HG02973 (cell line): ENCODE data around the gene KLHDC4.
"Not testable (repeated sequence)": the region's sequence is repeated elsewhere in the genome, so short reads cannot be mapped to it uniquely, and the experiment has no call there.

Experiments used
- ATAC-seq: cut with Tn5 transposase; IDR thresholded peaks from one replicate; pipeline ENCODE4 v1.9.1; 2021; ENCODE audit warnings: moderate library complexity; ENCODE audit not compliant: unreplicated experiment

KLHDC4 gene

GRCh38 chr16:87788730-87789436 lies 23.1 kb upstream of the KLHDC4 start:
- ATAC-seq = not testable (repeated sequence)

- not testable (repeated sequence) for ATAC-seq
These were observed 21.8 kb upstream of the KLHDC4 start for GRCh38 chr16:87787451-87788091.

DNA sequence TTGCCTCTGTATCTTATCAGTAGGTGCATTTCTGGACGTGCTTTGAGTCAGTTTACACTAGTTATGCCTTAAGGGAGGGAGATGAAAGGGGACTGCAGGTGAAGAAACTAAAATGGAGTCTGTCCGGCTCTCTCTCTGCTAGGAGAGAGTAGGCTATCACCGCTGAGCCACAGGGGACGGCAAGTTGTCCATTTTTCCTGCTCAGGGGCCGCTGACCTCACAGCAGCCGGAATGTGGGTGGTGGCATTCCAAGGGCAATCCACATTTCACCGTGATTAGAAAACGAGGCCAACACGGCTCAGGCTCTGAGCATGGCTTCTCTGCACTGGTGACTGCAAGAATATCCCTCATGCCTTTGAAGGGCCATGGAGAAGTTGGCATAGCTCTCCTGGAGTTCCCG lies 19.0 kb upstream of the KLHDC4 start:
- ATAC-seq = no peak

- no peak for ATAC-seq
These were observed 16.2 kb upstream of the KLHDC4 start for GRCh38 chr16:87782033-87782432.

DNA sequence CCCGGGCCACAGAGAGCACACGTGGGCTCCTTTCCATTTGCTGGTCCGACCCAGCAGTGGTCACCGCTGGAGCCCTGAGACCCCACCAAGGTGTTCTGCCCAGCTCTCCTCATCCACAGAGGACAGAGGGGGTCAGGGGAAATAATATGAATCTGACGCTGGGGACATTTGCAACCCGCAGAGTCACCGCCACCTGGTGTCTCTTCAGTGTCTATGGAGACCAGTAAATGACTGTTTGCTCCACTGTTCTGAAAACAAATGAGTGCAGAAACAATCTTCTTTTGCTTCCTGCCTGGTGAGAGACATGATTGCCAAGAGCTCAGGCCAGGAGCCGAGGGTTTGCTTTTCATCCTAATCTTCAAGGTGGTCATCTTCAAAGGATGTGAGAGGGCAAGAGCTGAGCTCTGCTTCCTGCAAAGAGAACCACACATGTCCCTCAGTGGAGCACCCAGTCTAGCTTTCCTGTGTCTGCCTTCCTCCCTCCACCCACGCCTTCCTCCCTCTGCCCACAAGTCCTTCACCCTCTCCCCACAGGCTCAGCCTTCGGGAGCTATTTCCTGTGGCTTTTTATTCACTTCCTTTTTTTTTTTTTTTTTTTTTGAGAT lies 14.7 kb upstream of the KLHDC4 start:
- ATAC-seq = no peak

DNA sequence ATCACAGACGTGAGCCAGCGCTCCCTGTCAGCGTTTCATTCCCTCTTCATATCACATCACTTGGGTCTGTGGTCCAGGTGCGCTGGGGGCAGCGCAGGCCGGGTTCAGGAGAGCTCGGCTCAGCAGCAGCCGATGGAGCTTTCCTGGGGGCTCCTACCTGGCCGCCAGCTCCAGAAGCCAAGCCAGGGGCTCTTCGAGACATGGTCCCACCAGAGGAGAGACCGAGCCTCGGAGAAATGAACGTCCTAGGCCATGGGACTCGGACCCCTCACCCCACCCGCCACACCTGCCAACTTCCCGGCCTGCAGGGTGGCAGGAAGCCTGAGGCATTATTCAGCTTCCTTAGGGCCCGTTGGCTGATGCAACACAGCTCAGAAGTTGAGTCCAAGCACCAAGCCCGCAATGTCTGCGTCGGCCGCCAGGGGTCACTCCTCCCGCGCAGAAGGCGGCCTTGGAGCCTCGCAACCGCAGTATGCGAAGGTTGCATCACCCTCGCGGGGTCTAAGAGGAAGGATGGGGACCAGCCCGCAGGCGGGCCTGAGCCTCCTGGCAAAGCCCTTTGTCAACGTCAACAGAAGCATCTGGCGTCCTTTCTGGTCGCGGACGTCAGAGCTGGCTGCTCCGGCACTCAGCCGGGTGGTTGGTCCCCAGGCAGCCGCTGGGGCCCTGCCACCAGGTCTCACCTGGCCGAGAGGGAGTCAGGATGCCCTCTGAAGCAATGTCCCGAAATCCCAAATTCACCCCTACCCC lies 13.2 kb upstream of the KLHDC4 start:
- peak; percentile 42 for ATAC-seq

GRCh38 chr16:87778476-87778829 lies 12.7 kb upstream of the KLHDC4 start:
- no peak for ATAC-seq

- not testable (repeated sequence) for ATAC-seq
These were observed 8.1 kb upstream of the KLHDC4 start for GRCh38 chr16:87773836-87774235.

DNA sequence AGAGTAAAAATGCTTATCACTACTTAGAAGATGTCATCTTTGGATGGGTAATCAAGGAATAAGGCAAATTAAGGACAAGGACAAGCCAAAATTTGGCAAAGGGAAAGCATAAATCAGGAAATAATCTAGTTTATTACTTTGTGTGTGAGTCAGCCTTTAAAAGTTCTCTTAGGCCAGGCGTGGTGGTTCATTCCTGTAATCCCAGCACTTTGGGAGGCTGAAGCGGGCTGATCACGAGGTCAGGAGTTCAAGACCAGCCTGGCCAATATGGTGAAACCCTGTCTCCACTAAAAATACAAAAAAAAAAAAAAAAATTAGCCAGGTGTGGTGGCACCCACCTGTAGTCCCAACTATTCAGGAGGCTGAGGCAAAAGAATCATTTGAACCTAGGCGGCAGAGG lies 1.7 kb upstream of the KLHDC4 start:
- ATAC-seq = not testable (repeated sequence)

- ATAC-seq = no peak
These were observed 655 bp upstream of the KLHDC4 start for GRCh38 chr16:87766485-87766797.

DNA sequence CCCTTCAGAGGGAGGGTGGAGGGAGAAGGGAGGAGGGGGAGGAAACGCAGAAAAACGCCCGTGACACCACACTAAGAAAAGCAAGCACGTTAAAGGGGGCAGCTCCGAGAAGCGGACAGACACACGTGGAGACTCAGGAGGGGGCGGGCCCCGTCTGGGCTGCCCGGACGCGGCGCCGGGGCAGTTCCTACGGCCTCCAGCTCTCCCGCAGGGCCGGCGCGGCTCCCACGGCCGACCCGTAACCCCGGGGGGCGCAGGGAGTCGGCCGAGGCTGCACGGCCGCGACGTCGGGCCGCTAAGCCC lies 362 bp downstream of the KLHDC4 start:
- peak; percentile 29 for ATAC-seq

GRCh38 chr16:87764600-87765472 lies 950 bp downstream of the KLHDC4 start:
- peak; percentile 18 for ATAC-seq

DNA sequence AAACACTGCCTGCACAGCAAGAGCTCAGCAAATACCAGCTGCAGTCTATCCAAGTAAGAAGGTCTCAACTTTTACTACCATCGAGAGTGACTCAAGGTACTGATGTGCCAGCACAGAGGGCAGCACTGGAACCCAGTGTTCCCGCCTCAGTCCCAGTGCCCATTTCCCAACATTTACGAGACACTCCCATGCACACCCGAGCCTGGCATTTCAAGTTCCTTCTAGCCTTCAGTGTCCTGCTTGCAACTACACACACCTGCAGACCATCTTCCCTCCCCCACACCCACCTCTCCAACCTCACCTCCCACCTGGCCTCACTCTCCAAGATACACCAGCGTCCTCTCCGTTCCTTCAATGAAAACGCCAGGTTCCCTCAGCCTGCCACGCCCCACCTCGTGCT lies 3.2 kb downstream of the KLHDC4 start:
- no peak for ATAC-seq

DNA sequence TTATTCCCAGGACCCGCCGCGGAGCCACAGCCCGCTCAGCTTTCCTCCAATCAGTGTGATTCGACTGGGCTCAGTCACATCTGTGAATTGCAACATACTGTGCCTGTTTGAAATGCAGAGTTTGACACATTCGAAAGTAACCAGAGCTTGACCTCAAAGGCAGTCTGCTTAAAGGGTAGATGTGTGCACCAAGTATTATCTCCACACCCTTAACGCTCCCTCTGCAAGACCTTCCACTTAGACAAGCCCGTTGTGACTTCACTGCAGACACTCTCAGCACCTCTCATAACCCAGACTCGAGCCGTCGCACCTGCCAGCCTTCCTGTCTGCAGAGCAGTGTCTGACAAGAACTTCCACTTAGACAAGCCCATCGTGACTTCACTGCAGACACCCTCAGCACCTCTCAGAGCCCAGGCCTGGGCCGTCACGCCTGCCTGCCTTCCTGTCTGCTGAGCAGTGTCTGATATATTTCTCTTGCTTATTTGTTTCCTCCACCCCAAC lies 3.7 kb downstream of the KLHDC4 start:
- no peak for ATAC-seq

DNA sequence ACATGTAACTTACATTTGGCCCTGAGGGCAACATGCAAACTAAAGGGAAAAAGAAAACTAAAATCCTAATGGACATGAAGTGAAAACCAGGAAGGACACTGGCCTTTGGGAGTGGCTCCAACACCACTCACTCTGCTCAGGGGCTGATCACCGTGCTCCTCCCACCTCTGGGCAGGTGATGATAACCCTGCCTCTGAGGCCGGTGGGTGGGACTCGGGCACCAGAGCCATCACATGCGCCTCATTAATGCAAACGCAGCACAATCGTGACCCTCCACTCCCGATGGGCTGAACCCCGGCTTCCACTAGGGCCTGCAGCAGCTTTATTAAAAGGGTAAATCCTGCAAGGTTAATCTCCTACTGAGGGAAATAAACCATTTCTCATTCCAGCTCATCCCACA lies 4.7 kb downstream of the KLHDC4 start:
- no peak for ATAC-seq

- no peak for ATAC-seq
These were observed 7.9 kb downstream of the KLHDC4 start for GRCh38 chr16:87757841-87758426.

GRCh38 chr16:87754535-87754934 lies 11.3 kb downstream of the KLHDC4 start:
- ATAC-seq = no peak

- no peak for ATAC-seq
These were observed 18.0 kb downstream of the KLHDC4 start for GRCh38 chr16:87747626-87748414.

DNA sequence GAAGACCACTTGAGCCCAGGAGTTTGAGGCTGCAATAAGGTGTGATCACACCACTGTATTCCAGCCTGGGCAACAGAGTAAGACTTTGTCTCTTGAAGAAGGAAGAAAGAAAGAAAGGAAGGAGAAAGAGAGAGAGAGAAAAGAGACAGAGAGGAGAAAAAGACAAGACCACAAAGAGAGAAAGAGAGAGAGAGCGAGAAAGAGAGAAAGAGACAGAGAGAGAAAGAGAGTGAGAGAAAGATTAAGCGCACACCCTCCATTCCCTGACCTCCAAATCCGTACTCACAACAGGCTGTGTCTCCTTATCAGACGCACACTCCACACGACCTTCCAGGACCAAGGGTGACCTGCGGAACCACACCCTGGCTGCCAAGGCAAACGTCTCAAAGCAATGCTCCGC lies 19.6 kb downstream of the KLHDC4 start:
- ATAC-seq = no peak
